Hair follicle dermal papilla cell (primary cell): ENCODE data around the gene RO60. TPM values are rescaled to one million over a fixed set of nuclear protein-coding genes. Genes with fewer than 3 reads are reported as not detected.

ENCODE experiments used
- small RNA-seq: library from RNA; depleted of rRNA; stranded (forward); fragments of <200 nt; gene quantifications from one replicate; pipeline ENCODE3, GENCODE V24; 2012
- total RNA-seq: library from RNA; depleted of rRNA; stranded (reverse); fragments of >200 nt; gene quantifications from 2 replicates; pipeline ENCODE4 v1.2.3, GENCODE V29; 2012

RO60 gene
- total RNA-seq: 100 and 119 TPM in 2 replicates

DNA sequence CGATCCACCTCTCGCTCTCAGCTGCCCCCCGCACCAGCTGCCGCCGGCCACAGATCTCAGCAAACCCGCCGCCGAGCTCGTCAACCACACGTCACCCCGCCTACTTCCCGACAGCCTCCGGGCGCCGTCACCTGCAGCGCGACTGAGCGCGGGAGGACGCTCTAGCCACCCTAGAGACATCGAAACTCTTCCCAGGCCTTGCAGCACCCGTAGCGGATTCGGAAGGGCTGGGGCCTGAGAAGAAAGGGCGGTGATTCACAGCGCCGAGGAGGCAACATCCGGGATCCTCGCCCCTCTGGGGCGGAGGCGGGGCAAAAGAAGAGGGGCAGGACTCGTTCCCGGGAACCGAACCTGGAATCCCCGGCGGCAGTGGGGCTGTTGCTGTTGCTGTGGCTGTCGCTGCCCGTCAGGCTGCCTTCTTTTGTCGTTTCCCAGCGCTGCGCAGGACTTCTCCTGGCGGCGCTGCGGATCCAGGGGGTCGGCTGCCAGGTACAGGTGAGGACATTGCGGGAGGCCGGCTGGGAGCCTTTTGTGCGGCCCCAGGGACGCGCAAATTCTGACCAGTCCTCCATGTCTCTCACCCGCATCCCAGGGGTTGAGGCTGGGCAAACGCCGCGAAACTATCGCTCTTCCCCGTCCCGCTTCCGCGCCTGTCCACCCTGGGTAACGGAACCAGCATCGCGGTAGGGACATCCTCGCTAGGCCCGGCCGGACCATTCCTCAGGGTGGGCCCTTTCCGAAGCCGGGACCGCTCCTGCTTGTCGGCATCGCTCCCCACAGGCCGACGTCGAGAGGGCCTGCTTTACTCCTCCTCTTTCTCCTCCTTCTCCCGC, at the start of gene RO60, which contains the start of gene UCHL5:
TSS of gene RO60 (plus strand) at position 331 of the 833 bp plus-strand sequence. CDS start 9,443 bp downstream, outside the sequence.
TSS of gene UCHL5 (minus strand) at position 79 of the 833 bp plus-strand sequence. CDS start 100 bp downstream, outside the sequence.

DNA sequence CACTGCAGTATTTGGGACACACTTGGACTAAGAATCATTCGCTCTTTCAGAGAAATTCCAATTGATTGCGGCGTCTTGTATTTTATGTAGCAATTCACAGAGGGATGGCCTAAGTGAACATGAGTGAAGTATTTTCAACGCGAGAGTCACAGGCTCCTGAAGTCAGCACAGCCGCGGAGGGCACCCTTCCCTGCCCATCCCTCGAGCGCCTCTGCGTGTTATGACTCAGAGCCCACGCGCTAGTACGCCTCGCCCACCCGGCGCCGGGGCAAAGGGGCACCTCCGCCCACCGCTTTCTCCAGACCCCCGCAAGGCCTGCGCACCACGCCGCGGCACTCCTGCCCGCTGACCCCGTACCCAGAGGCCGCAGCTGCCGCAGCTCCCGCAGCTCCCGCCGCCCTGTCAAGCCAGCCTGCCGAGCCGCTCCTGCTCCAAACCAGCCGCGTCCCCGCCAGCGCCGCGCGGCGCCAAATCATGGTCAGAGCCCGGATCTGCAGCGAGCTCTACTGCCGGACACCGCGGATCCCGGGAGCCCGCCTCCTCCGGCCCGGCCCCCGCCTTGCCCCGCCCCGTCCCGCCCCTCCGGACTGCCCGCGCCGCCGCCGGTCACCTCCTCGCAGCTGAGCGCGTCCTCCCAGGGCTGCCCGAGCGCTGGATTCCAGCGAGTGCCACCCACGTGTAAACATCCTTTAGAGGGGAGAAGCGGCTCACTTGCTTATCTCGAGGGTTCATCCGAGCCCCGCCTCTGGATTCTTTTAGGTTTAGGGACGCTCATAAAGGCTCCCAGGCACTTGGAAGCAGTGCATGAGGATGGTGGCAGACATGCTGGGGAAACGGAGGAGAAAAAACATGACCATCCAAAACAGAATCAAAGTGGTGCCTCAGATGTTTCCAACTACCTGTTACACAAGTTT, 45.8 kb downstream of the RO60 start, which contains the start of gene GLRX2:
TSS of gene GLRX2 (minus strand) at position 508 of the 914 bp plus-strand sequence. CDS start at position 476, 32 bp downstream.

Small RNA genes within 50 kb of the gene (small RNA-seq; reads per million reads assigned to genes)
- gene SCARNA18B: 0.44 reads per million

Other genes with a start within 250 kb of the RO60 start
- gene UCHL5, start 252 bp upstream of the RO60 start, total RNA-seq: 20.8 and 27.4 TPM in 2 replicates
- 5.8 and 6.0 TPM in 2 replicates for gene GLRX2, start 45.8 kb downstream of the RO60 start, total RNA-seq
- 32.5 and 37.2 TPM in 2 replicates for gene CDC73, start 62.4 kb downstream of the RO60 start, total RNA-seq
- gene B3GALT2, start 127.0 kb downstream of the RO60 start, total RNA-seq: 8.3 and 14.3 TPM in 2 replicates